Endodermal cell (in vitro differentiated cells): ENCODE results near the gene TAMALIN. TPM values are rescaled to one million over a fixed set of nuclear protein-coding genes. Genes with fewer than 3 reads are reported as not detected.

Experiments used
- DNase-seq: peaks from one replicate; pipeline ENCODE4 v3.0.0-alpha.2; 2017
- H3K27ac ChIP-seq: 2 replicates; pipeline ENCODE4 v1.5.1; 2013; ENCODE audit warnings: mild to moderate bottlenecking, low read depth, low read length, moderate library complexity
- H3K27me3 ChIP-seq: 2 replicates; pipeline ENCODE4 v1.6.1; 2013; ENCODE audit warnings: mild to moderate bottlenecking, low read length, moderate library complexity; ENCODE audit not compliant: insufficient read depth, control insufficient read depth, poor library complexity, severe bottlenecking
- H3K36me3 ChIP-seq: 2 replicates; pipeline ENCODE4 v1.7.0; 2013; ENCODE audit warnings: mild to moderate bottlenecking, low read length, moderate library complexity; ENCODE audit not compliant: control insufficient read depth, insufficient read depth
- H3K4me1 ChIP-seq: one replicate; pipeline ENCODE4 v1.7.0; 2013; ENCODE audit warnings: low read length; ENCODE audit not compliant: control insufficient read depth, insufficient read depth
- H3K4me3 ChIP-seq: 2 replicates; pipeline ENCODE4 v1.5.1; 2013; ENCODE audit warnings: mild to moderate bottlenecking, low read length, moderate library complexity
- H3K9ac ChIP-seq: 2 replicates; pipeline ENCODE4 v1.6.1; 2013; ENCODE audit warnings: mild to moderate bottlenecking, low read length, moderate library complexity; ENCODE audit not compliant: poor library complexity, severe bottlenecking; ENCODE audit errors: extremely low read depth
- H3K9me3 ChIP-seq: 2 replicates; pipeline ENCODE4 v1.6.1; 2013; ENCODE audit warnings: mild to moderate bottlenecking, low read length, moderate library complexity; ENCODE audit not compliant: control insufficient read depth
- H3K27ac Mint-ChIP-seq: 2 replicates; pipeline ENCODE4 v1.8.0; 2020; ENCODE audit warnings: mixed read lengths
- H3K27me3 Mint-ChIP-seq: 2 replicates; pipeline ENCODE4 v1.8.0; 2021; ENCODE audit warnings: mild to moderate bottlenecking, mixed read lengths; ENCODE audit not compliant: insufficient read depth
- H3K36me3 Mint-ChIP-seq: 2 replicates; pipeline ENCODE4 v1.8.0; 2020; ENCODE audit warnings: low read depth, mixed read lengths
- H3K4me1 Mint-ChIP-seq: 2 replicates; pipeline ENCODE4 v1.8.0; 2020; ENCODE audit warnings: mixed read lengths
- H3K4me3 Mint-ChIP-seq: 2 replicates; pipeline ENCODE4 v1.8.0; 2020; ENCODE audit warnings: mild to moderate bottlenecking, moderate library complexity, mixed read lengths
- H3K9me3 Mint-ChIP-seq: 2 replicates; pipeline ENCODE4 v1.8.0; 2020; ENCODE audit warnings: mild to moderate bottlenecking, mixed read lengths
- WGBS, 2 experiments: methylation state at CpG; one replicate each; pipeline versions ENCODE4 v1.1.5 to v1.1.7; 2013; ENCODE audit warnings: missing lambda C conversion rate in 2 of 2, mixed read lengths in 1 of 2; ENCODE audit not compliant: insufficient coverage in 1 of 2, insufficient read length in 1 of 2; 5-methylcytosine and 5-hydroxymethylcytosine counted together
- total RNA-seq, 2 donors: library from RNA; stranded (reverse); fragmentation: NEBNext Ultra II Directional in 1 of 2; extraction: Animal tissue kit (Norgen Biotek cat#: 25700) in 1 of 2; gene quantifications; 2 replicates in 1 of 2; 3 replicates in 1 of 2; pipeline ENCODE4 v1.2.1, GENCODE V29; 2021
- TF ChIP-seq, protein P1 (sequence below): fragments of 200-600 bp; sonication (generic); conservative IDR thresholded peaks from 2 replicates; pipeline ENCODE4 v1.5.0; 2021; ENCODE audit warnings: antibody characterized with exemption, mild to moderate bottlenecking

Gene TAMALIN
- total RNA-seq, 2 donors from 2014 or later, result 4.4 to 9.1 TPM

DNA sequence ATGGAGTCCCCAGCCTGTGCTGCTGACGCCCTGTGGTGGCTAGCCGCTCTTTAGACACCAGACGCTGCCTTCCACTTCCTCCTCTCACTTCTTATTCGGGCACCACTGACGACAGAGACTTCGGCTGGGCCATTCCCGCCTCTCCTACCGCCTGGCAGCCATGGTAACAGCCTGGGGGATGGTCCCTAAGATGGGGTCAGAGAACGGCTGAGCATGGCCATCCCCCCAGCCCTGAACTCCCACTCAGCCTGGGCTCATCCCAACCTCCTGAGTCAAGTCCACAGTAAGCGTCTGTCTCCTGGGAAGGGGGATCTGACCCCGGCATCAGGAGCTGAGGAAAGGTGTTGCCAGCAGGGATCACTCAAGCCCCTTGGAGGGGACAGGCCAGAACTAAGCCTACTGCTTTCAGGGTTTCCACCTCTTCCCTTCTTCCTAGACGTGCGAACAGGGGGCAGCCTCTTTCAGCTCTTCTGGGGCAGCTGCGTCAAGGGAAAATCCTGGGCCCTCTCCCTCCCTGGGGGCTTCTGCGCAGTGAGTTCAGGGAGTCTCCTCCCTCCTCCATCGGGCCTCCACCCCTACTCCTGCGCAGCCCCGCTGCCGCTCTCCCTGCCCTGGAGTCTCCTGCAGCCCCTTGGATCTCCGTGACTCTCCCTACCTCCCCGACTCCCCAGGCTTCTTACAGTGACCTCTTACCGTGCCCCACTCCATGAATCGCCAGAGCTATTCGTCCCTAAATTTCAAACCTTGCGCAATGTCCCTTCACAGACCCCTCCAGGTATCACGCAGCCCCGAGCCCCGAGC, 643 bp upstream of the TAMALIN start:
- H3K4me1 ChIP-seq, result peaks cover 8% of the 10 kb centered on the region
- H3K36me3 Mint-ChIP-seq, result peaks cover 6% of the 10 kb centered on the region
- H3K36me3 ChIP-seq, result no peaks in the 10 kb centered on the region
- H3K9me3 Mint-ChIP-seq, result no peaks in the 10 kb centered on the region
- peaks cover 50% of the 10 kb centered on the region for H3K27me3 ChIP-seq
- WGBS, 2 experiments, result 16 to 30% methylated on average over 10 to 28 of the region's 28 CpGs
- peak overlapping the region; percentile 62 for H3K4me3 ChIP-seq
- TF ChIP-seq, protein P1, sequence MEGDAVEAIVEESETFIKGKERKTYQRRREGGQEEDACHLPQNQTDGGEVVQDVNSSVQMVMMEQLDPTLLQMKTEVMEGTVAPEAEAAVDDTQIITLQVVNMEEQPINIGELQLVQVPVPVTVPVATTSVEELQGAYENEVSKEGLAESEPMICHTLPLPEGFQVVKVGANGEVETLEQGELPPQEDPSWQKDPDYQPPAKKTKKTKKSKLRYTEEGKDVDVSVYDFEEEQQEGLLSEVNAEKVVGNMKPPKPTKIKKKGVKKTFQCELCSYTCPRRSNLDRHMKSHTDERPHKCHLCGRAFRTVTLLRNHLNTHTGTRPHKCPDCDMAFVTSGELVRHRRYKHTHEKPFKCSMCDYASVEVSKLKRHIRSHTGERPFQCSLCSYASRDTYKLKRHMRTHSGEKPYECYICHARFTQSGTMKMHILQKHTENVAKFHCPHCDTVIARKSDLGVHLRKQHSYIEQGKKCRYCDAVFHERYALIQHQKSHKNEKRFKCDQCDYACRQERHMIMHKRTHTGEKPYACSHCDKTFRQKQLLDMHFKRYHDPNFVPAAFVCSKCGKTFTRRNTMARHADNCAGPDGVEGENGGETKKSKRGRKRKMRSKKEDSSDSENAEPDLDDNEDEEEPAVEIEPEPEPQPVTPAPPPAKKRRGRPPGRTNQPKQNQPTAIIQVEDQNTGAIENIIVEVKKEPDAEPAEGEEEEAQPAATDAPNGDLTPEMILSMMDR, result no peak
- peak overlapping the region; percentile 76 for H3K27ac Mint-ChIP-seq
- peak overlapping the region; percentile 66 for H3K4me3 Mint-ChIP-seq
- no peaks in the 10 kb centered on the region for H3K9me3 ChIP-seq
- peaks cover 16% of the 10 kb centered on the region for H3K4me1 Mint-ChIP-seq
- no peak overlapping the region for H3K9ac ChIP-seq
- peaks cover 51% of the 10 kb centered on the region for H3K27me3 Mint-ChIP-seq
- DNase-seq, result peak; percentile 86
- H3K27ac ChIP-seq, result no peak overlapping the region

DNA sequence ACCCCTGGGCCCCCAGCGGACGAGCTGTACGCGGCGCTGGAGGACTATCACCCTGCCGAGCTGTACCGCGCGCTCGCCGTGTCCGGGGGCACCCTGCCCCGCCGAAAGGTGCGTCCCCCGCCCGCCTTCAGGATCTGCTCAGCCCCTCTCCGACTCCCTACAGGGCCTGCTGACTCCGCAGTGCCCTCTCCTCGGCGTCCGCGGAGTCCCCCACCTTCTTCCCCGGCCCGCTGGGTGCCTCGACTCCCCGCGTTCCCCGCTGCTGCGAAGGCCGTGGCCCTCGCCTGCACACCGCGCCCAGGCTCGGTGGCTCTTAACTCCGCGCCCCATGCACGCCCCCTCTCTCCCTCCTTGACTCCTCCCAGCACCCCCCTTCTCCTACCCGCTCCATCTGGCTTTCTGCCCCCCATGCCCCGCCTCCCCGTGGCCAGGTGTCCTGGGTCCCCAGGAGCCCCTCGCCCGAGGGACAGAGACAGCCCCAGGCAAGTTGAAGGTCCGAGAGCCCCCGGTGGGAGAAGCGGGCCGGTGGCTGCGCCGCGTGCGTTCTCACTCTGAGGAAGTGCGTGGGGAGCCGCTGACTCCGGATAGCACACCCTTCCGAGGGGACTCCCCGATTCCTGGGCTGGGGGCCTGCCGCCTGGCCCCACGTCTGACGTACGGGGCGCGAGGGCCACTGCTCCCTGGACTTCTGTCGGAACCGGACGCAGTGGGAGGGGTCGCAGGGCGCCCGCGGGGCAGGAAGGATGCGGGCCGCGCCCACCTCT, 594 bp downstream of the TAMALIN start:
- peaks cover 3% of the 10 kb centered on the region for H3K36me3 Mint-ChIP-seq
- H3K4me3 Mint-ChIP-seq, result peak overlapping the region; percentile 66
- DNase-seq, result peak; percentile 79
- TF ChIP-seq, protein P1, result no peak
- Histone ChIP-seq H3K4me1 (peaks cover 8% of the 10 kb centered on the region), H3K4me3 (peak overlapping the region; percentile 64), H3K36me3 (no peaks in the 10 kb centered on the region), H3K27ac (no peak overlapping the region), H3K9ac (no peak overlapping the region), H3K27me3 (peaks cover 50% of the 10 kb centered on the region), H3K9me3 (peaks cover 7% of the 10 kb centered on the region)
- peaks cover 16% of the 10 kb centered on the region for H3K4me1 Mint-ChIP-seq
- peaks cover 52% of the 10 kb centered on the region for H3K27me3 Mint-ChIP-seq
- H3K27ac Mint-ChIP-seq, result no peak overlapping the region
- H3K9me3 Mint-ChIP-seq, result no peaks in the 10 kb centered on the region
- WGBS, 2 experiments, result 10 to 12% methylated on average over 37 to 72 of the region's 72 CpGs

DNA sequence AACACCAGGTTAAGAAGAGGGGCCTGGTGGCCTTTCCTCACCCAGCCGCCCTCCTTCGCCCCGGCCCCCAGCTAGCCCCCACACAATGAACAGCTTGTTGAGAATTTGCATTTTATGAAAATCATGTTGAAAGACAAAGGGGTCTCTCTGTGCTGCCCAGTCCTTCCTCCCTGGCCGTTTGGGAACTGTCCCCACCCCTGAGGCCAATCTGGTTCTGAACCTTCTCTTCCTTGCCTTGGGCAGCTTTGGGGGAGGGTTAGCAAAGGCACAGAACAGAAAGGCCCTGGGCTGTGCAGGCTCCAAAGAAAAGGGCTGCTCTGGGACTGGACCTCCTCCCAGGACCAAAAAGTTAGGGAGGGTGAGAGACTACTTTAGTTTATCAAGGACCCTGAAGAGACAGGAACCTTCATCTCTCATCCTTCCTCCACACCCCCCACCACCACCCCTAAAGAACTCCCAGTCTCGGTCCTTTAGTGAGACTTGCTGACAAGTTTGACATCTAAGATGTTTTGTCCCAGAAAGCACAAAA, 1.3 kb downstream of the TAMALIN start:
- H3K36me3 ChIP-seq, result no peaks in the 10 kb centered on the region
- Mint-ChIP-seq H3K36me3 (no peaks in the 10 kb centered on the region), H3K9me3 (no peaks in the 10 kb centered on the region), H3K27ac (no peak overlapping the region), H3K27me3 (peaks cover 55% of the 10 kb centered on the region), H3K4me3 (peak overlapping the region; percentile 66), H3K4me1 (peaks cover 16% of the 10 kb centered on the region)
- H3K27me3 ChIP-seq, result peaks cover 50% of the 10 kb centered on the region
- H3K9me3 ChIP-seq, result peaks cover 7% of the 10 kb centered on the region
- no peak overlapping the region for H3K27ac ChIP-seq
- H3K4me1 ChIP-seq, result peaks cover 8% of the 10 kb centered on the region
- DNase-seq, result peak; percentile 60
- H3K9ac ChIP-seq, result no peak overlapping the region
- no peak overlapping the region for H3K4me3 ChIP-seq
- TF ChIP-seq, protein P1, result no peak
- WGBS, 2 experiments, result 75% methylated on average over 5 of the region's 5 CpGs; no CpG with 5 or more reads in 1 of the 2 experiments
